Activated B cell treated with CpG ODN at 0.5 μM for 24 hours (primary cell): ENCODE measurements around the gene FGF3. TPM values are rescaled to one million over a fixed set of nuclear protein-coding genes. Genes with fewer than 3 reads are reported as not detected.

Experiments
- ATAC-seq: fragments of 200-7000 bp; cut with Tn5 transposase; one replicate; pipeline ENCODE4 v1.10.0; 2021; ENCODE audit warnings: low read depth, mild to moderate bottlenecking, moderate library complexity
- CTCF ChIA-PET: fragments of 350-600 bp; sonication (Branson Sonifier 250); formaldehyde crosslinking; loops from one replicate; lab custom pipeline; 2021; ENCODE audit warnings: antibody characterized with exemption; lab: Charles Lee
- POLR2A ChIA-PET: fragments of 350-600 bp; sonication (Branson Sonifier 250); formaldehyde crosslinking; loops from one replicate; lab custom pipeline; 2021; ENCODE audit warnings: antibody characterized with exemption; lab: Charles Lee
- DNase-seq: peaks from one replicate; pipeline ENCODE4 v3.0.0; 2022
- H3K27ac Mint-ChIP-seq: one replicate; pipeline ENCODE4 v1.8.0; 2020; ENCODE audit warnings: mixed read lengths
- H3K27me3 Mint-ChIP-seq: one replicate; pipeline ENCODE4 v1.8.0; 2021; ENCODE audit warnings: mixed read lengths
- H3K36me3 Mint-ChIP-seq: one replicate; pipeline ENCODE4 v1.8.0; 2021; ENCODE audit warnings: low read depth, mixed read lengths
- H3K4me1 Mint-ChIP-seq: one replicate; pipeline ENCODE4 v1.8.0; 2021; ENCODE audit warnings: mixed read lengths
- H3K4me3 Mint-ChIP-seq: one replicate; pipeline ENCODE4 v1.8.0; 2020; ENCODE audit warnings: mild to moderate bottlenecking, mixed read lengths
- H3K9me3 Mint-ChIP-seq: one replicate; pipeline ENCODE4 v1.8.0; 2020; ENCODE audit warnings: mixed read lengths
- CTCF ChIP-seq: fragments of 200-600 bp; IDR thresholded peaks from one replicate; pipeline ENCODE4 v1.8.0; 2022; ENCODE audit warnings: antibody characterized with exemption, mild to moderate bottlenecking
- intact Hi-C: fragments of 100-400 bp; cut with micrococcal nuclease; formaldehyde crosslinking; loops from one replicate; pipeline ENCODE4 v1.15.1; 2024
- total RNA-seq: library from RNA; stranded (reverse); gene quantifications from 2 replicates; pipeline ENCODE4 v1.2.3, GENCODE V29; 2022

The FGF3 gene
- total RNA-seq, 1 donor from 2014 or later = not detected

GRCh38 chr11:69818231-69818602 is 999 bp downstream of the FGF3 start:
- POLR2A ChIA-PET = no interaction called here
- TF ChIP-seq CTCF = no peak
- Mint-ChIP-seq H3K4me1 (no peaks in the 10 kb centered on the region), H3K4me3 (no peak overlapping the region), H3K27ac (no peak overlapping the region), H3K9me3 (no peaks in the 10 kb centered on the region), H3K36me3 (no peaks in the 10 kb centered on the region), H3K27me3 (peaks cover 37% of the 10 kb centered on the region)
- no peak for DNase-seq
- intact Hi-C loops = no loop called here
- no peak for ATAC-seq
- CTCF ChIA-PET = no interaction called here

- H3K27ac Mint-ChIP-seq = no peak overlapping the region
- intact Hi-C loops = no loop called here
- H3K9me3 Mint-ChIP-seq = no peaks in the 10 kb centered on the region
- TF ChIP-seq CTCF = no peak
- ChIA-PET POLR2A (no interaction called here), CTCF (no interaction called here)
- ATAC-seq (no peak), DNase-seq (no peak)
- no peaks in the 10 kb centered on the region for H3K36me3 Mint-ChIP-seq
- peaks cover 34% of the 10 kb centered on the region for H3K27me3 Mint-ChIP-seq
- H3K4me3 Mint-ChIP-seq = no peak overlapping the region
- no peaks in the 10 kb centered on the region for H3K4me1 Mint-ChIP-seq
Observed at GRCh38 chr11:69817265-69818230, 1.7 kb downstream of the FGF3 start.

- ChIA-PET CTCF (no interaction called here), POLR2A (no interaction called here)
- ATAC-seq = no peak
- Mint-ChIP-seq H3K4me1 (no peaks in the 10 kb centered on the region), H3K36me3 (no peaks in the 10 kb centered on the region), H3K9me3 (no peaks in the 10 kb centered on the region), H3K4me3 (no peak overlapping the region), H3K27me3 (peaks cover 29% of the 10 kb centered on the region), H3K27ac (no peak overlapping the region)
- no peak for DNase-seq
- no peak for TF ChIP-seq CTCF
- intact Hi-C loops = no loop called here
Observed at GRCh38 chr11:69816671-69817070, 2.5 kb downstream of the FGF3 start.

- Mint-ChIP-seq H3K4me3 (no peak overlapping the region), H3K9me3 (no peaks in the 10 kb centered on the region), H3K4me1 (no peaks in the 10 kb centered on the region), H3K27ac (no peak overlapping the region), H3K36me3 (no peaks in the 10 kb centered on the region), H3K27me3 (peaks cover 28% of the 10 kb centered on the region)
- CTCF ChIA-PET = no interaction called here
- TF ChIP-seq CTCF = no peak
- POLR2A ChIA-PET = no interaction called here
- ATAC-seq (no peak), DNase-seq (no peak)
- intact Hi-C loops = no loop called here
Observed at GRCh38 chr11:69815973-69816372, 3.2 kb downstream of the FGF3 start.

GRCh38 chr11:69814902-69815301 is 4.3 kb downstream of the FGF3 start:
- H3K27me3 Mint-ChIP-seq = peaks cover 21% of the 10 kb centered on the region
- intact Hi-C loops = no loop called here
- no peak for ATAC-seq
- no peak overlapping the region for H3K27ac Mint-ChIP-seq
- H3K4me3 Mint-ChIP-seq = no peak overlapping the region
- ChIA-PET CTCF (no interaction called here), POLR2A (no interaction called here)
- no peaks in the 10 kb centered on the region for H3K9me3 Mint-ChIP-seq
- no peak for DNase-seq
- H3K4me1 Mint-ChIP-seq = no peaks in the 10 kb centered on the region
- H3K36me3 Mint-ChIP-seq = no peaks in the 10 kb centered on the region
- TF ChIP-seq CTCF = no peak
